IMR-90 (cell line): Measurements from ENCODE around the gene UBR4.

Source experiments
- BHLHE40 ChIP-seq: fragments of 150-350 bp; IDR thresholded peaks from 2 replicates; pipeline ENCODE4 v1.6.1; 2016; ENCODE audit warnings: mild to moderate bottlenecking, low read depth, low read length
- CEBPB ChIP-seq: IDR thresholded peaks from 2 replicates; pipeline ENCODE4 v1.6.1; 2012; ENCODE audit warnings: low read depth, low read length, improper control_type of control experiment
- CHD1 ChIP-seq: IDR thresholded peaks from 2 replicates; pipeline ENCODE4 v1.6.1; 2012; ENCODE audit warnings: low read depth, low read length, improper control_type of control experiment
- CTCF ChIP-seq: conservative IDR thresholded peaks from 2 replicates; pipeline ENCODE4 v1.5.1; 2012; ENCODE audit warnings: mild to moderate bottlenecking, low read depth, low read length, improper control_type of control experiment
- ELK1 ChIP-seq: fragments of 150-350 bp; IDR thresholded peaks from 2 replicates; pipeline ENCODE4 v1.6.1; 2016; ENCODE audit warnings: low read depth, mild to moderate bottlenecking, low read length, moderate library complexity, borderline replicate concordance
- MAFK ChIP-seq: IDR thresholded peaks from 2 replicates; pipeline ENCODE4 v1.6.1; 2012; ENCODE audit warnings: low read depth, low read length, improper control_type of control experiment
- MXI1 ChIP-seq: IDR thresholded peaks from 2 replicates; pipeline ENCODE4 v1.6.1; 2012; ENCODE audit warnings: low read depth, mild to moderate bottlenecking, low read length, moderate library complexity, borderline replicate concordance
- POLR2A ChIP-seq: IDR thresholded peaks from 2 replicates; pipeline ENCODE4 v1.6.1; 2012; ENCODE audit warnings: mild to moderate bottlenecking, low read depth, low read length
- RAD21 ChIP-seq: IDR thresholded peaks from 2 replicates; pipeline ENCODE4 v1.6.1; 2012; ENCODE audit warnings: low read length, improper control_type of control experiment
- RCOR1 ChIP-seq: IDR thresholded peaks from 2 replicates; pipeline ENCODE4 v1.6.1; 2012; ENCODE audit warnings: mild to moderate bottlenecking, low read length, improper control_type of control experiment; ENCODE audit not compliant: insufficient replicate concordance
- RFX5 ChIP-seq: IDR thresholded peaks from 2 replicates; pipeline ENCODE4 v1.8.0; 2012; ENCODE audit warnings: low read depth, mild to moderate bottlenecking, low read length, moderate library complexity
- USF2 ChIP-seq: fragments of 150-350 bp; IDR thresholded peaks from 2 replicates; pipeline ENCODE4 v1.6.1; 2017; ENCODE audit warnings: mild to moderate bottlenecking, antibody characterized with exemption, low read length, low read depth

- TF ChIP-seq CTCF (no peak), ELK1 (no peak), POLR2A (no peak), MXI1 (no peak), USF2 (no peak), MAFK (no peak), RAD21 (no peak), RCOR1 (no peak), RFX5 (no peak), CEBPB (no peak), CHD1 (no peak), BHLHE40 (no peak)
Measured at GRCh38 chr1:19187852-19188251, 22.2 kb downstream of the UBR4 start.
